ENCODE results near the gene SLC36A4.

DNA sequence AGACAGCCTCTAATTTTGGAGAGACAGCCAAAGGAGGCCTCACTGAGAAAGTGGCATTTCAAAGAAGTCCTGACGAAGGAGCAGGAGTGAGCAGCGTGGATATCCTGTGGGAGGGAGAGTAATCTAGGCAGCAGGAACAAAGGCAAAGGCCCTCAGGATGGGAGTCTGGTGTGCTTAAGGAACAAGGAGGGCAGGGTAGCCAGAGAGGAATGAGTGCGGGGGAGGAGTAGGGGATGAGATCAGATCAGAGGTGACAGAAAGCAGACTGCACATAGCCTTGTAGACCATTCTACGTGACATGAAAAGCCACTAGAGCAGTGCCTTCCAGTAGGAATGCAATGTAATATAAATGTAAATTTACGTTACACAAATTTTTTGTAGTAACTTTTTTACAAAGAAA lies 5.6 kb downstream of the SLC36A4 start:
- TF ChIP-seq JUND (IDR thresholded peaks at IDR 0.05) (no peak), POLR2A (IDR thresholded peaks at IDR 0.05; ENCODE audit: borderline replicate concordance, extremely low read depth, insufficient read depth, insufficient read length) (no peak), CEBPB (IDR thresholded peaks at IDR 0.05; ENCODE audit: low read depth) (no peak), EZH2 (IDR thresholded peaks at IDR 0.05) (no peak), SRF (IDR thresholded peaks at IDR 0.05; ENCODE audit: low read depth) (no peak), TCF7L2 (IDR thresholded peaks at IDR 0.05; ENCODE audit: borderline replicate concordance, extremely low read depth, insufficient read depth, insufficient read length) (no peak)
- TF ChIP-seq, protein P1, sequence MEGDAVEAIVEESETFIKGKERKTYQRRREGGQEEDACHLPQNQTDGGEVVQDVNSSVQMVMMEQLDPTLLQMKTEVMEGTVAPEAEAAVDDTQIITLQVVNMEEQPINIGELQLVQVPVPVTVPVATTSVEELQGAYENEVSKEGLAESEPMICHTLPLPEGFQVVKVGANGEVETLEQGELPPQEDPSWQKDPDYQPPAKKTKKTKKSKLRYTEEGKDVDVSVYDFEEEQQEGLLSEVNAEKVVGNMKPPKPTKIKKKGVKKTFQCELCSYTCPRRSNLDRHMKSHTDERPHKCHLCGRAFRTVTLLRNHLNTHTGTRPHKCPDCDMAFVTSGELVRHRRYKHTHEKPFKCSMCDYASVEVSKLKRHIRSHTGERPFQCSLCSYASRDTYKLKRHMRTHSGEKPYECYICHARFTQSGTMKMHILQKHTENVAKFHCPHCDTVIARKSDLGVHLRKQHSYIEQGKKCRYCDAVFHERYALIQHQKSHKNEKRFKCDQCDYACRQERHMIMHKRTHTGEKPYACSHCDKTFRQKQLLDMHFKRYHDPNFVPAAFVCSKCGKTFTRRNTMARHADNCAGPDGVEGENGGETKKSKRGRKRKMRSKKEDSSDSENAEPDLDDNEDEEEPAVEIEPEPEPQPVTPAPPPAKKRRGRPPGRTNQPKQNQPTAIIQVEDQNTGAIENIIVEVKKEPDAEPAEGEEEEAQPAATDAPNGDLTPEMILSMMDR (IDR thresholded peaks at IDR 0.05 in 2 of 3, conservative IDR thresholded peaks at IDR 0.05 in 1 of 3; ENCODE audit: borderline replicate concordance in 1 of 3, insufficient read depth in 1 of 3, low read depth in 2 of 3, low read length in 2 of 3), result no peak
